ENCODE results near the gene GET3. TPM values are rescaled to one million over a fixed set of nuclear protein-coding genes. Genes with fewer than 3 reads are reported as not detected.

Gene GET3
- total RNA-seq: 10 to 100 TPM; 70.4 to 71.2 TPM
- polyA plus RNA-seq (ENCODE audit: insufficient read length in 6 of 6): 10 to 100 TPM; 51.4 to 66.2 (median 56.2) TPM
- long read RNA-seq, donor 1, transcript ASNA1-201 (7 exons, 1,280 nt): major isoform, 24 of 328 reads
- long read RNA-seq, donor 1, partial matches to known transcripts: 301 of 328 reads
- long read RNA-seq, donor 1, other reads (novel, unspliced or antisense): 0 of 328 reads
- long read RNA-seq, donor 2, transcript ASNA1-201 (7 exons, 1,280 nt): major isoform, 26 of 317 reads
- long read RNA-seq, donor 2, partial matches to known transcripts: 45 of 317 reads
- long read RNA-seq, donor 2, other reads (novel, unspliced or antisense): 246 of 317 reads
- long read RNA-seq, donor 3, transcript ASNA1-201 (7 exons, 1,280 nt): major isoform, 27 of 33 reads
- long read RNA-seq, donor 3, partial matches to known transcripts: 6 of 33 reads
- long read RNA-seq, donor 3, other reads (novel, unspliced or antisense): 0 of 33 reads
- long read RNA-seq, donor 4, transcript ASNA1-201 (7 exons, 1,280 nt): major isoform, 27 of 32 reads
- long read RNA-seq, donor 4, partial matches to known transcripts: 2 of 32 reads
- long read RNA-seq, donor 4, other reads (novel, unspliced or antisense): 2 of 32 reads
- long read RNA-seq, donor 5, transcript ASNA1-201 (7 exons, 1,280 nt): major isoform, 25 of 42 reads
- long read RNA-seq, donor 5, partial matches to known transcripts: 17 of 42 reads
- long read RNA-seq, donor 5, other reads (novel, unspliced or antisense): 0 of 42 reads
- long read RNA-seq, donor 6, transcript ASNA1-201 (7 exons, 1,280 nt): major isoform, 38 of 50 reads
- long read RNA-seq, donor 6, partial matches to known transcripts: 11 of 50 reads
- long read RNA-seq, donor 6, other reads (novel, unspliced or antisense): 0 of 50 reads
- long read RNA-seq, donor 7, transcript ASNA1-201 (7 exons, 1,280 nt): major isoform, 20 of 25 reads
- long read RNA-seq, donor 7, partial matches to known transcripts: 5 of 25 reads
- long read RNA-seq, donor 7, other reads (novel, unspliced or antisense): 0 of 25 reads
- long read RNA-seq, donor 8, transcript ASNA1-201 (7 exons, 1,280 nt): major isoform, 23 of 37 reads
- long read RNA-seq, donor 8, partial matches to known transcripts: 13 of 37 reads
- long read RNA-seq, donor 8, other reads (novel, unspliced or antisense): 0 of 37 reads
- long read RNA-seq, donor 9: 0 reads
- long read RNA-seq, donor 10, transcript ASNA1-201 (7 exons, 1,280 nt): major isoform, 17 of 21 reads
- long read RNA-seq, donor 10, partial matches to known transcripts: 0 of 21 reads
- long read RNA-seq, donor 10, other reads (novel, unspliced or antisense): 4 of 21 reads
- long read RNA-seq, donor 11: 0 reads
- long read RNA-seq, donor 12, transcript ASNA1-201 (7 exons, 1,280 nt): major isoform, 29 of 42 reads
- long read RNA-seq, donor 12, partial matches to known transcripts: 10 of 42 reads
- long read RNA-seq, donor 12, other reads (novel, unspliced or antisense): 0 of 42 reads

DNA sequence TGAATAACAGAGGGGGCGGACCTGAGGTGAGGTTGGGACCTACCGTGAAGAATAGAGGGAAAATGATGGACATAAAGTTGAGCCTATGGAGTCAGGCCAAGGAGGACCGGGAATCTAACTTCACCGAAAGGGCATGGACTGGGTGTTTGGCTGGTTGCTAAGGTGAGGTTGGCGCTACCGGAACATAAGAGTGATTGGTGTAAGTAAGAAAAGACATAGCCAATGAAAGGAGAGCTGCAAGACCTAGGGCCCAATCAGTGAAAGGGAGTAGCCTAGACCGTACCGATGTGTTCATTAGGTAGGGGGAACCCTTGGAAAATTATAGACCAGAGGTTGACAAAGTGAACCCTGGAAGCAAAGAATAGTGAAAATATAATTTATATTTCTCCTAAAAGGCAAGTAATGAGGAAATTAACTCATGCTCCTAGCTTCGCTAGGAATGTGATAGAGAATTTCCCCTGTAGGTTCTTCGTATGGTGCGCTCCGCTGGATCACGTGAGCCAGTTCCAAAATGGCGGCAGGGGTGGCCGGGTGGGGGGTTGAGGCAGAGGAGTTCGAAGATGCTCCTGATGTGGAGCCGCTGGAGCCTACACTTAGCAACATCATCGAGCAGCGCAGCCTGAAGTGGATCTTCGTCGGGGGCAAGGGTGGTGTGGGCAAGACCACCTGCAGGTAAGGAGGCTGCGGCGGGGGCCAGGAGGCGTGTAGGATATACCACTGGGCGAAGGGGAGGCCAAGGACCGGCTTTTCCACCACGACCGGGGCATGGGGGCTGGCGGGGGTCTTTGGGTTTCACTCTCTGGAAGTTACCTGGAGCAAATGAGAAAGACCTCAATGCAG lies at the start of gene GET3:
Gene GET3, plus strand, starts transcription at position 503 of the 840 bp plus-strand sequence. Its CDS starts 9 bp downstream, at position 512.
- DNase-seq (peak; percentile 89 to 98 (median 94)), ATAC-seq (peak; percentile 88)
- peaks cover 23 to 50% of the 10 kb centered on the region in 2 donors for H3K4me1 ChIP-seq
- H3K9me3 ChIP-seq: no peaks in the 10 kb centered on the region
- H3K36me3 ChIP-seq: peaks cover 0 to 40% of the 10 kb centered on the region in 2 donors
- TF ChIP-seq CTCF (IDR thresholded peaks at IDR 0.05): no peak
- intact Hi-C loops (cut with DNase I): no loop called here
- H3K4me3 ChIP-seq: peak within 1 kb of the TSS; percentile 81 to 98
- peak within 1 kb of the TSS; percentile 88 to 95 for H3K27ac ChIP-seq
- no peaks in the 10 kb centered on the region for H3K27me3 ChIP-seq

GRCh38 chr19:12689012-12689411 lies 48.3 kb upstream of the GET3 start:
- no peak overlapping the region for H3K4me3 ChIP-seq
- ATAC-seq: no peak
- H3K27me3 ChIP-seq: no peaks in the 10 kb centered on the region
- no peaks in the 10 kb centered on the region for H3K4me1 ChIP-seq
- DNase-seq: peak in 1 of 4 donors; percentile 61
- peaks cover 0 to 11% of the 10 kb centered on the region in 2 donors for H3K36me3 ChIP-seq
- no peaks in the 10 kb centered on the region for H3K9me3 ChIP-seq
- intact Hi-C loops (cut with DNase I): no loop called here
- H3K27ac ChIP-seq: no peak overlapping the region
- no peak for TF ChIP-seq CTCF (IDR thresholded peaks at IDR 0.05)

- Histone ChIP-seq H3K27me3 (no peaks in the 10 kb centered on the region), H3K36me3 (peaks cover 0 to 11% of the 10 kb centered on the region in 2 donors), H3K4me3 (no peak overlapping the region), H3K27ac (no peak overlapping the region), H3K9me3 (no peaks in the 10 kb centered on the region), H3K4me1 (peaks cover 0 to 3% of the 10 kb centered on the region in 2 donors)
- intact Hi-C loops (cut with DNase I): no loop called here
- no peak for TF ChIP-seq CTCF (IDR thresholded peaks at IDR 0.05)
- ATAC-seq: no peak
- peak in 1 of 4 donors; percentile 67 for DNase-seq
These were observed 47.6 kb upstream of the GET3 start for GRCh38 chr19:12689581-12690216.

- DNase-seq (no peak), ATAC-seq (no peak)
- H3K4me3 ChIP-seq: no peak overlapping the region
- no peaks in the 10 kb centered on the region for H3K27me3 ChIP-seq
- H3K36me3 ChIP-seq: peaks cover 0 to 11% of the 10 kb centered on the region in 2 donors
- peaks cover 9 to 27% of the 10 kb centered on the region in 2 donors for H3K4me1 ChIP-seq
- no peak for TF ChIP-seq CTCF (IDR thresholded peaks at IDR 0.05)
- no peak overlapping the region for H3K27ac ChIP-seq
- H3K9me3 ChIP-seq: no peaks in the 10 kb centered on the region
- intact Hi-C loops (cut with DNase I): no loop called here
These were observed 44.3 kb upstream of the GET3 start for GRCh38 chr19:12692960-12693359.
